GM21576 (cell line): ENCODE measurements around the gene GLUL.
"Not testable (repeated sequence)": the region's sequence is repeated elsewhere in the genome, so short reads cannot be mapped to it uniquely, and the experiment has no call there.

Source experiments
- ATAC-seq: cut with Tn5 transposase; IDR thresholded peaks from one replicate; pipeline ENCODE4 v1.9.1; 2021; ENCODE audit warnings: mild to moderate bottlenecking, moderate library complexity; ENCODE audit not compliant: unreplicated experiment

GLUL gene

GRCh38 chr1:182395906-182396305 lies 4.3 kb upstream of the GLUL start:
- no peak for ATAC-seq

DNA sequence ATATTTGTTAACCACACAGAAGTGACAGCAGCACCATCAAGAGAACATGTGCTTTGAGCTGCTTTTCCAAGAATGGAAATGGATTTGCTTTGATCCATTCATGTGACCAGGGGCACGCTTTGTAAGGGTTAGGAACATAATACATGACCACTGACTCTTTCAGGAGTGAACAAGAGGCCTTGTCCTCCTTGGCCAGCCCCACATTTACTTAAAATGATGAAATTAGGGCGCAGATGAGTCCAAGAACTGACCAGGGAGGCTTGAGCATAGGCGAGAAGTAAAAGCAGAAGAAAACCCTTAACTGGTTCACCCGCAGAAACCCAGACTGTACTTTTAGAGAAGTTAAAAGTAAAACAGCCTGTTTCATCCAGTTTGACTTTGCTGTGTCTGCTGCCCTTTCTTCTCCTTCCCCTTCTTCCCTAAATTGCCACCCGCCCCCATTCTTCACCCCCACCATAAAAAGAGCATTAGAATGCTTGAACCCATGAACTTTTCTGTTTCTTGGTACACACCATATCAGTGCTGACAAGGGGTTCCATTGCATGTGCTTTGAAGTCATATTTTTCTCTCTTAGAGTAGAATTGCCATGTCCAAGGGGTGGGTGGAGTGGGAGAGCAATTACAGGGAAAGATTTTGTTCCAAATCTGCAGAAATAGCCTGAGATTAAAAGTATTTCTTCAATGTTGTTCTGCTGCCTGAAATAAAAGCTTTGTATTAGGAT lies 2.6 kb upstream of the GLUL start:
- ATAC-seq: no peak

- peak; percentile 15 for ATAC-seq
Measured at GRCh38 chr1:182392050-182393028, 749 bp upstream of the GLUL start.

DNA sequence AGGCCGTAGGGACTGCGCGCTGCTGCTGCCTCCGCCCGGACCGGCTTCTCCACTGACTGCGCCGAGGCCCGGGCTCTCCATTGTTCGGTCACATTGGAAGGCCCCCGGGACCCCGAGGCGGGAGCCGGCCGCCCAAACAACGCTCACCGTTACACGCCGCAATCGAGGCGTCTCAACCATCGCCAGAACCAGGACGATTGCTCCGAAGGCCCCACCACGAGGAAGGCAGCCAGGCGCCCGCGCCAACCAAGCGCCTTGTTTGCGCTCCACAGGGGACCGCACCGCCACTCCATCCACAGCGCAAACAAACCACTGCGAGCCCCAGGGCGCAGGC lies 595 bp downstream of the GLUL start:
- peak; percentile 6 for ATAC-seq

- no peak for ATAC-seq
Measured at GRCh38 chr1:182389619-182390047, 2.0 kb downstream of the GLUL start.

DNA sequence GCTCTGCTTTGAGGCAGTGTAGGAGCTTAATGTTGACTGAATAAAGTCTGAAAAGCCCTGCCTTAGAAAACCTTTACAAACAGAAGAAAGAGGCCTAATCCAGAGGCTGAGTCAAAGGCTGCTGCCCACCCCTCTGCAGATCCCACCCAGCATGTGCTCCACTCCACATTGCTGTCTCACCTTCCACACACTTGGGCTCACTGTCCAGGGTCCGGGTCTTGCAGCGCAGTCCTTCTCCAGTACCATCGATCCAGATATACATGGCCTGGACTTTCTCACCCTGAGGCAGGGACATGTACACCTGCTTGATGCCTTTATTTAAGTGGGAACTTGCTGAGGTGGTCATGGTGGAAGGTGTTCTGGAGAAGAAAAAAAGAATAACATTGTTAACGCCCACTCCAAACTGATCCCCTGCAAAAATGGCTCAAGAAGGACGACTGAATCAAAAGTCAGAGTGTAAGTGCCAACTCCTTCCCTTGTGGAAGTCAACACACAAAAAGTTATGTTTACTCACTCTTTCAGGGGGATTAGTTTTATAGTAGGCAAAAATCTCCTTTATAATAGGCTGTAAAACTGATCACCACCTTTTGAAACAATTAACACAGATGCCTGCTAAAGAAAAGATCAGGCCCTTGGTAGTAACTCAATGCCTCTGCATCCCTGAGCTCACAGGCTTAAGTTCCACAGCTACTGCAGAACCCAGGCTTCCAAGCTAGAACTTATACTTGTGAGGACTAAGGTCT lies 3.0 kb downstream of the GLUL start:
- ATAC-seq: no peak

DNA sequence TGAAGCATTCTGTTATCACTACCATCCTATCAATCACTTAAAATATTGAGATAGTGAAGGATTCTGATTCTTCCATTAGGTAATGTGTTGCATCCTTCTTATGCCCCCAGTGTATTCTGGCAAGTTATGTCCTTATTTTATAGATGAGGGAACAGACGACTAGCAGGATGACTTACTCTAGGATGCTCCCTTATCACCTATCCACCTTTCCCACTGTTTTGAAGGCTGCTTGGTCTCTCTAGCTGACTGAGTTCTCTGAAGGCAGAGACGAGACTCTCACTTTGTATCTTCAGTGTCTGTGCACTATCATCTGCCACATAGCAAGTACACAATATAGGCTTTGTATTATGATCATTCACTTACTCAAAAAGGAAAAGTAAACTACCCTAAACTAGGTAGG lies 4.0 kb downstream of the GLUL start:
- no peak for ATAC-seq

GRCh38 chr1:182386980-182387379 lies 4.6 kb downstream of the GLUL start:
- ATAC-seq: no peak

- no peak for ATAC-seq
Measured at GRCh38 chr1:182385885-182386853, 5.4 kb downstream of the GLUL start.

DNA sequence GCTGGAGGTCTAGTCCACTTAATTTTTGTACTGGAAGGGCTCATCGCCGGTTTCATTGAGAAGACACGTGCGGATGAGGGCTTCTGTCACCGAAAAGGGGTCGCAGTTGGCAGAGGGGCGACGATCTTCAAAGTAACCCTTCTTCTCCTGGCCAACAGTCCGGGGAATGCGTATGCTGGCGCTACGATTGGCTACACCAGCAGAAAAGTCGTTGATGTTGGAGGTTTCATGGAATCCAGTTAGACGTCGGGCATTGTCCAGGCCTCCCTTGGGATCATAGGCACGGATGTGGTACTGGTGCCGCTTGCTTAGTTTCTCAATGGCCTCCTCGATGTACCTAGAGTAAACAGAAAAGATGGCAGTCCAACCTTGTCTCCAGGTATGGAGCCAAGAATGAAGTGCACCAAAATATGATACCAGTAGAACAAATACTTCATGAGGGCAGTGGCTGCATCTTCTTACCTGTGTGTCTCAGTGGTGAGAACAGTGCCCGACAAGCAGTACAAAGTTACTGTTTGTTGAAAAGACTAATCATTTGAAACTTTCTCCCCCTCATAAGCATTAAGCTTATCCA lies 7.1 kb downstream of the GLUL start:
- ATAC-seq: no peak

GRCh38 chr1:182383934-182384333 lies 7.7 kb downstream of the GLUL start:
- no peak for ATAC-seq

DNA sequence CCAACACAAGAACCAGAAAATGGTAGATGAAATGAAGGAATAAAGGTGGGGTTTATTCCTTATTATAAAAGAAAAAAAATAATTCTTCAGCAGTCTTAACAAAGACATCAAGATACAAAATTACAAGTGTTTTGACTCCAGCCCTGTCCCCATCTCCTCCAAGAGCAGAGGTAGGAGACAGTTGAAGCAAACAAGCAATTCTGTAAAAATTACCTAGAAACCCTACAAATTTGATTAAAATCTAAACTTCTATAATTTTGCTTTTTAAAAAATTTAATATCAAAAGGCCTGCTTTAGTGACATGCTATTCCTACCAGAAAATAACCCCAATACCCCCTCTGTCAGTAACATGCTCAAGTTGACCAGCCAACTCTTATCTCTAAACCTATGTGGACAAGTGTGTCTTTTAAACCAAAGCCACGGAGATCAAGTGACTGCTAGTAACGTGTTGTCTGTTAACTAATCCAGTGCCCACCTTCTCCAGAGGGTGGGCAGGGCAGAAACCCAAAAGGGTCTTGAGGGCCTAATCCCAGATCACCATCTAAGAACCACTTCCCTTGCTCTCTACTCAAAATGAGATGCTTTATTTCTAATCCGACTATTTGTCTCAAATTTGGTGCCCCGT lies 8.4 kb downstream of the GLUL start:
- no peak for ATAC-seq

GRCh38 chr1:182381962-182382819 lies 9.4 kb downstream of the GLUL start:
- ATAC-seq: no peak

DNA sequence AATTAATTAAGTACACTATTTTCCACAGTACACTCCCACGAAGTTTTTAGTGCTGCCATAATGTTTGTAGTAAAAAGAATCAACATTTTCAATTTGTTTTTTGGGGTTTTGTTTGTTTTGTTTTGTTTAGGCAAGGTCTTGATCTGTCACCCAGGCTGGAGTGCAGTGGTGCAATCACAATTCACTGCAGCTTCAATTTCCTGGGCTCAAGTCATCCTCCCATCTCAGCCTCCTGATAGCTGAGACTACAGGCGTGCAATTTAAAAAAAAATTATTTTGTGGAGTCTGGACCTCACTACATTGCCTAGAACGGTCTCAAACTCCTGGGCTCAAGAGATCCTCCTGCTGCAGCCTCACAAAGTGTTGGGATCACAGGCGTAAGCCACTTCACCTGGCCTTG lies 11.4 kb downstream of the GLUL start:
- no peak for ATAC-seq

- not testable (repeated sequence) for ATAC-seq
Measured at GRCh38 chr1:182379781-182380180, 11.8 kb downstream of the GLUL start.

- no peak for ATAC-seq
Measured at GRCh38 chr1:182376936-182377574, 14.5 kb downstream of the GLUL start.

- no peak for ATAC-seq
Measured at GRCh38 chr1:182374101-182374834, 17.3 kb downstream of the GLUL start.
